Colon (tissue), 2 donors: ENCODE data around the gene IQGAP2.
"Not testable (repeated sequence)": the region's sequence is repeated elsewhere in the genome, so short reads cannot be mapped to it uniquely, and the experiment has no call there.

Experiments used
- FAIRE-seq: peaks from 2 replicates; lab custom pipeline; 2012; peaks lifted over from hg19 to GRCh38; lab: Jason Lieb, UNC
- donor health status: control.
- donor health status: control.

IQGAP2 gene

DNA sequence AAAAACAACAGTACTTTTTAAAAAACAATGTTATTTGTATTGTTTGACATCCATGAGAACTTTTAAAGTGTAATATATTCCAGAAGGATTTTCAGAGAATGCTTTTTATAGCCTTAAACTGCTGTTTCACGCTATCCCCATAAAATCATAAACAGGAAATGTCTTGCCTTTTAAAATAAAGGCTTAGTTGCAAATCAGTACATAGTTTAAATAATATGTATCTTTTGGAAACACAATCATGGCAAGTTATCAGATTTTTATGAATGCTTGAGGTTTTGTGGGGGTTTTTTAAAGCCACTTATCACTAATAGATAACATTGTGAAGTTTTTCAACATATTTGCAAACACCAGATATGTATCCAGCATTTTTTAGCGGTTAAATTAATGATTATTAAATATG, 257.3 kb downstream of the IQGAP2 start:
- no peak for FAIRE-seq

DNA sequence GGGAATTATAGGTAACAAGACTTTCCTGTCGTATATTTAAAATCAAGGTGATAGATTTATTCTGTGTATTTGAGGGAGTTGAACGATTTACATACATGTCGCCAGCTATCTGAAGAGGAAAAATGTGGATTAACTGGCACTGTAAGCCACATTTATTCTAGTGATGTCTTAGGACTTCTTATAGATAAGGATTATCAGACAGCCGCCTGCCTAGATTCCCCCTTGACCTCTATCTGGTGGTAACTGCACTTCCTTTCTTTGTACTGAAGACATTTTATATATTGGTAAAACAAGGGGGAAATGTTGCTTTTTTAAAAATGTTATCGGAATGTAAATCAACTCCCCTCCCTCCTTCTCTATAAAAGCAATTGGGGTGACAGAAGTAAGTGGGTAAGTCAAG, 259.4 kb downstream of the IQGAP2 start:
- FAIRE-seq, result no peak

DNA sequence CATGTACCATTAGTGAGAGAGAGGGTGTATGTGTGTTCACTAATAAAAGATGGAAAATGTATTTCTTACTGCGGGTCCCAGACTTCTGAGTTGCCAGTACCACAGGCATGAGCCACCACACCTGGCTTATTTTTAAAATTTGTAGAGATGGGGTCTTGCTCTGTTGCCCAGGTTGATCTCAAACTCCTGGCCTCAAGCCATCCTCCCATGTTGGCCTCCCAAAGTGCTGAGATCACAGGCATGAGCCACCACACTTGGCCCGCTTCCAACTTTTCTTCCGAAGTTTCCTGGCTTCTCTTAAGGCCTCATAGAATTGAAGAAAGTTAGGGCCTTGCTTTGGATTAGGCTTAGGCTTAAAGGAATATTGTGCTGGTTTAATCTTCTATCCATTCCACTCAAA, 260.5 kb downstream of the IQGAP2 start:
- no peak for FAIRE-seq

DNA sequence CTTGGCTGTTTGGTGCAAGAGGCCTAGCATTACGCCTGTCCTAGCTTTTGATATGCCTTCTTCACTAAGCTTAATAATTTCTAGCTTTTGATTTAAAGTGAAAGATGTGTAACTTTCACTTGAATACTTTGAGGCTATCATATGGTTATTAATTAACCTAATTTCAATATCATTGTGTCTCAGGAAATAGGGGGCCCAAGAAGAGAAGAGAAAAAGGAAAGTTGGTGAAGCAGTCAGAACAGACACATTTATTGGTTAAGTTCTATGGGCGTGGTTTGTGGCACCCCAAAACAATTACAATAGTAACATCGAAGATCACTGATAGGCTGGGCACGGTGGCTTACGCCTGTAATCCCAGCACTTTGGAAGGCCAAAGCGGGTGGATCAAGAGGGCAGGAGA, 261.0 kb downstream of the IQGAP2 start:
- FAIRE-seq, result no peak

DNA sequence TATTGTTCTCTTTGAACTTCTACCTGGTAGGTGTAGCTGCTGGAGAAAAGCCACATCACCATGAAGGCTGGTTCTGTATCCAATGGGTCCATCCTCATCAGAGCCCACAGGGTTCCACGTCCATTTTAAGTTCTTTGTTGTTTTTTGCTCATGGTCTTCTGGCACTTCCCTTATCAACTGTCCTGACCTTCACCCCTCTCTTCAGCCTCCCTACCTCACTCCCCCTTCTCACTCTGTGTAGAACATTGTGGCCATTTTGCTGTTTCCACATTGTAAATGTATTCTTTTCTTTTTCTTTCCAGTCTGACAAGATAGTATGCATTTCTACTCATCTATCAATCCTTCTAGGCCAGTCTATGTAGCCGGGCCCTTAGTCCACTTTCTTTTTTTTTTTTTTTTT, 264.4 kb downstream of the IQGAP2 start:
- FAIRE-seq, result no peak

DNA sequence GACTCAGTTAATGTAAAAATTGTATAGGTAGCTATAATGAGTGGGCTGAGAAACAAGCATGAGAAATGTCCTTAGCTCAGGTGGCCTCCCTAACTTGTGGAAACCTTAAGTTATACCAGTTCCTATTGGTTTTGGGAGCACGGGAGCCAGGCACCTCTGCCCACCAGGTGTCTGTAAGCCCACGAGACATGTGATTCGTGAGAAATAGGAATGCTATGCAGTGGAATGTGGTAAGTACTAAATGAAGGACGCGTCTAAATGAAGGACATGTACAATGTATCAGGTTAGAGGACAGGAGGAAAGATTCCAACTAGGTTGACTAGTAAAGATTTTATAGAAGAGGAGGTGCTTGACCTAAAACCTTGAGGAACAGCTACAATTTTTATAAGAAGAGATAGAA, 266.2 kb downstream of the IQGAP2 start:
- no peak for FAIRE-seq

DNA sequence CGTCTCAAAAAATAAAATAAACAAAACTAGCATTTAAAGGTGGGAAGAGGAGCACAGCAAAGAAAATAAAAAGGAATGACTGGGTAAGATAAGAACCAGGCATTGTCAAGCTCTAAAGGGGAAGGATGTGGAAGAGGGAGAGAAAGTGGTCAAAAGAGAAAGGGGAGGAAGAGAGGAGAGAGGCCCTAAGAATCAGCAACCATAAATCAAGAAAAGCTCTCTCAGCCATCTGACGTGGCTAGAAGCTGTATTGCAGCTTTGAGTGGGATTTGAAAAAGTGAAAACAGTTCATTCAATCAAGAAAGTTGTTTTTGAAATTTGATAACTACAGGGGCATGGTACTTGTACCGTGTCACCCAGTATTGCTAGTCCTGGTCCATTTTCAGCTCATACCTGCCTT, 267.4 kb downstream of the IQGAP2 start:
- FAIRE-seq, result no peak

DNA sequence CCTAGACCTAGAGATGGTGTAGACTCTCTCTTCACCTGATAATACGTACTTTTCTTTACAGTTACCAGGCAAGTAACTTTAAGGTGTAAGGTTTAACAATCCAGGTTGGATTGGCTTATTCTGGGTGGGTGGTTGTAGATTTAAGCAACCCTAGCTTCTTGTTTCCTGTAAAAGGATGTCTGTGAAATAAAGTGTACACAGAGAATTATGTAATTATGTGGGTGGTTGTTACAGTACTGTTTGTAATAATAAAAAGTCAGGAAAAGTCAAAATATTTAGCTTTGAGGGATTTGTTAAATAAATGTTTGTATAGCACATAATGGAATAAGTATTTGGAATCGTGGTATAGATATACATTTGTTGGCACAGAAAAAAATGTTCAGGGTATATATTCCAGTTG, 269.2 kb downstream of the IQGAP2 start:
- FAIRE-seq, result no peak

DNA sequence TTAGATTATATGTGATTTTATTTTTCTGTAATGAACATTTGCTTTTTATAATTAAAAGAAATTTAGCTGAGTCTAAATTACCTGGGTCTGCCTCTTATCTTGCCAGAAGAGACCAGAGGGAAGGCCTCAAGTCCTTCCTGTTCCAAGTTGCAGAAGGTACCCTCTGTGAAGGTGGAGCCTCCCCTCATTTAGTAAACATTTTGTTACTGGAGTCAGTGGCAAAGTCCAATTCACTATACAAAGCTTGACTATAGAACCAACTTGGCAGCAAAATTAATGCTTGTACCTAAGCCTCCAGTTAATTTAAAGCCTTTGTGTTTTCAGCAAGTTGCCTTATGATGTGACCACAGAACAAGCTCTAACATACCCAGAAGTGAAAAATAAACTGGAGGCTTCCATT, 270.0 kb downstream of the IQGAP2 start:
- FAIRE-seq, result no peak

DNA sequence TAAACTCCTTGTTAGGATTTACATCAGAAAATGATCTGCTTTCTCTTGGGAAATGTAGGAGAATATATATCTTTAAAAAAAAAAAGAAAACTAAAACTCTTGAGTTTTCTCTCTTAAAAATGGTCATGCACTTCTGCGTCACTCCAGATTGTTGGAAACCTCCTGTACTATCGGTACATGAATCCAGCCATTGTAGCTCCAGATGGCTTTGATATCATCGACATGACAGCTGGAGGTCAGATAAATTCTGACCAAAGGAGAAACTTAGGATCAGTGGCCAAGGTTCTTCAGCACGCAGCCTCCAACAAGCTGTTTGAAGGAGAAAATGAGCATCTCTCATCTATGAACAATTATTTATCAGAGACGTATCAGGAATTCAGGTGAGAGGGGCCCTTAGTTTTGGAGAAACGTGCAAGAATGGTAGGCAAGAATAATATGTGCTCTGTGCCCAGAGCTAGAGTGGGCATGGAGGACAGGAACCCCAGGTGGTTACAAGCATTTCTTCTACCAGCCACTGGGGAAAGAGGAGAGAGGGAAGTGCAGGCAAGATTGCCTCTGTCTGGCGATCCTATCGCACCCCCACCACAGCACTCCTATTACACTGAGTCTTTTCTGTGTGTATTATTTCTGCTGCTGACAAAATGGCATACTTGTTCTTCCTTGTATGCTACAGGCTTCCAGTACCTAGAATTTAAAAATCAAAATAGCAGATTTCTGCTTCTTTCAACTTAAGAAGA, 271.4 kb downstream of the IQGAP2 start:
- FAIRE-seq, result no peak

DNA sequence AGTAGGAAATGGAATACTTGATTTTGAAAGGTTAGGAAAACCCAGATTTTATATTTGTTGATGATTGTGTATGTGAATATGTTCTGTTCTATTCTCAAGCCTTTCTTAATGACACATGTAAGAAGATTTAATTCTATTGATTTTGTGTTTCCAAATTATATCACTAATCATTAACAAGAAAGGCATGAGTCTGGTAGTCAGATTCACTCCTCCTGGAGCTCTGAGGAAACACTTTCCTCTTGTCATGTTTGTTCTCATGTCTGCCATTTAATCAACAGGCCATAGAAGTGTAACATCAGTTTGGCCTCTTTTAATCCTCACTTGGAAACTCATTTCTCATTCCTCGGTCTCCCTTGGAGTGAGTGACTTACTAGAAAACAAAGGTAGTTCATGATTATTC, 272.3 kb downstream of the IQGAP2 start:
- FAIRE-seq, result no peak

DNA sequence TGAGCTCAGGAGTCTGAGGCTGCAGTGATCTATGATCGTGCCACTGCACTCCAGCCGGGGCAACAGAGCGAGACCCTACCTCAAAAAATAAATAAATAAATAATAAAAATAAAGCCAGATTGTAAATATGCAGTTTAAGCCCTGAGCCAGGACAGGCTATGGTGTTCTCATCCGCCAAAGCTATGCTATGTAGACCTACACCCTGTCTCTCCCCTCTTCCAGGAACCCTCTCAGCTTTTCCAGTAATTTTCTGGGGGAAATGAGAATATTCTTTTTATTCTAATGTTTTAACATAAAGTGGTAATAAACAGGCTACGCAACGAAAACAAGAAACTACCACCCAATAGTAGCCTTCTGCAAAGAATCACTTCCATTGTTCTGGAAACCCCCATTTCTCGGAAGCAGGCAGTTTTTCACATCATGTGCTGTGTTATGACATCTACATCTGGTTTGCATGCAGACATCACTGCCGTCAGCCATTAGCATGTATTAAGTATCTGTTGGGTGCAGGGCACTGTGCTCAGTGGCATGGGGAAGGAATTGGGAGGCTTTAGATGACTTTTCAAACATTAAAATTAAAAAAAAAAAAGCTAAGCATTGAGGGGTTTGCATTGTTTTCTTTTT, 274.9 kb downstream of the IQGAP2 start:
- FAIRE-seq, result no peak

DNA sequence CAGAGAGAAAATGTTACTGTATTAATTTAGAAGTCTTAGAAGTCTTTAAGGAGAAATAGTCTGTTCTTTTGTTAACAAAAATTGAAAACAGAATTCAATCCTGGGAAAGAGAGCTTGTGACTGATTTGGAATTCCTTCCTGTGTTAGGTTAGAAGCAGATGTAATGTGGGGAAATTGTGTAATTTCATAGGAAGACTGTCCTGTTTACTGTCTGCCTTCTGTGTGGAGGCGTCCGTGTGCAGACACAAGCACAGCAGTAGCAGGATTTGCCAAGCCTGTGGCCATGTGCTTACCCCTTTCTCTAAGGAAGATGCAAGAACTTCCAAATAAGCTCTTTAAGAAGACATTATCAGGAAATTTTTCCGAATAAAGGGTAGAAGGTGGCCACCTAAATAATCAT, 276.1 kb downstream of the IQGAP2 start:
- FAIRE-seq, result no peak

DNA sequence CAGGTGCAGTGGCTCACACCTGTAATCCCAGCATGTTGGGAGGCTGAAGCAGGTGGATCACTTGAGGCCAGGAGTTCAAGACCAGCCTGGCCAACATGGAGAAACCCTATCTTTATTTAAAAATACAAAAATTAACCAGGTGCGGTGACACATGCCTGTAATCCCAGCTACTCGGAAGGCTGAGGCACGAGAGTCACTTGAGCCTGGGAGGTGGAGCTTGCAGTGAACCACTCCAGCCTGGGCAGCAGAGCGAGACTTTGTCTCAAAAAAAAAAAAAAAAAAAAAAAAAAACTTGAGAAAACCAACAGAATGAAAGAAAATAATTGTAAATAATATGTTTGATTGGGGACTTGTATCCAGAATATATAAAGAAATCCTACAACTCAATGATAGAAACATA, 277.7 kb downstream of the IQGAP2 start:
- not testable (repeated sequence) for FAIRE-seq

DNA sequence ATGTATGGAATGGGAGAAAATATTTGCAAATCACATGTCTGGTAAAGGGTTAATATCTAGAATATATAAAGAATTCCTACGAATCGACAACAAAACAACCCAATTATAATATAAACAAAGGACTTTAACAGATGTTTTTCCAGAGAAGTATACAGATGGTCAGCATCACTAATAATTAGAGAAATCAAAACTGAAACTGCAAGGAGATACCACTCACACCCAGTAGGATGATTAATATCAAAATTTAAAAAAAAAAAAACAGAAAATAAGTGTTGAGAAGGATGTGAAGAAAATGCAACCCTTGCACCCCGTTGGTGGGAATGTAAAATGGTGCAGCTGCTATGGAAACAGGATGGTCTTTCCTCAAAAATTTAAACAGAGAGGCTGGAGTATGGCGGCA, 278.2 kb downstream of the IQGAP2 start:
- no peak for FAIRE-seq

DNA sequence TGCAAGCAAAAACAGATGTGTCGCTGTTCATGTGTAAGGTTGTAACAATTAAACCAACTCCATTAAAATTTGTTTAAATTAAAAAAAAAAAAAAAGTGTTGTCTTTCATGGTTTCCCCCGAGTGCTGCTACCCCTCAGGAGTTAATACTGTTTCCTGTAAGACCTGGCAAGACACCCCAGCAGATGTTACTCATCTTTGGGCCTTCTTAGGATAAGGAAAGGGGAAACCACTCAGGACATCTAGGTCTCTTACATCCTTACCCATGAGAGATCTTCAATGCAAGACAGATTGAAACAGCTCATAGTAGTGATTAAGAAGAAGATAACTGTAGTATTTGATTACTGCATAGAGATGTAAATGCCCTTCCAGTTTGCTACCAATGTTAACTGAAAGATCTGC, 279.3 kb downstream of the IQGAP2 start:
- no peak for FAIRE-seq

DNA sequence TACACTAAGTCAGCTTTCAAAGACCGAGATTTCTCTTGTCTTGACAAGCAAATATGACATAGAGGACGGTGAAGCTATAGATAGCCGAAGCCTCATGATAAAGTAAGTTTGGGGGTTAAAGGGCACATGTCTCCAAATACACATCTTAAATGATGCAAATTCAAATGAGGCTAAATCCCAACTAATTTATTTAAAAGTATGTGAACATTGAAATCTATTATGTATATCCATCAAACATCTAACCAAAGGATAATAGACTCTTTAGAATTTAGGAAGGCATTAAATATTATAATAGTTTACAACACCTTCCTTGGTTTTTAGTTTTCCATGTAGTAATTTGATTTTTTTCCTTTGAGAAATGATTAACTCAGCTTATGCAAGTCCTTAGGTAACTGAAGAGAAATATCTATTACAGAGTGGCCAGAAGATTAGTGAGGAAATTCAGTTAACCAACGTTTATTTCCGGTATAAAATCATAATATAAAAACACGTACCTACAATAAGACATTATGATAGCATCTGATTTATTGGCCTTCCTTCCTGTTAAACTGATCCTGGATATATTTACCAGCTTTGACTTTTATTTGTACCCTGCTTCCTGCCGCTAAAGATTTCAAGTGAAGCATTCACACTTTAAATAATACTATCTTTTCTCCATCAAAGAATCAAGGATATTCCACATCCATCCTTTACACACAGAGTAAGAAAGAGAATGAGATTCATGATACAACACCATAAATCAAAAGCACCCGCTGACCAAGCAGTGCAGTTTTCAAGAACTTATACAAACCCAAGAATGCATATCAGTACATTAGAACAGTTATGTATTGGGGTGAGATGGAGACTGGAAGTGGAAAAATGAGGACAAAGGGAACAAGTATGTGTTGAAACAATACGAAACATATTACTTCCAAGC, 281.0 kb downstream of the IQGAP2 start:
- FAIRE-seq, result no peak

DNA sequence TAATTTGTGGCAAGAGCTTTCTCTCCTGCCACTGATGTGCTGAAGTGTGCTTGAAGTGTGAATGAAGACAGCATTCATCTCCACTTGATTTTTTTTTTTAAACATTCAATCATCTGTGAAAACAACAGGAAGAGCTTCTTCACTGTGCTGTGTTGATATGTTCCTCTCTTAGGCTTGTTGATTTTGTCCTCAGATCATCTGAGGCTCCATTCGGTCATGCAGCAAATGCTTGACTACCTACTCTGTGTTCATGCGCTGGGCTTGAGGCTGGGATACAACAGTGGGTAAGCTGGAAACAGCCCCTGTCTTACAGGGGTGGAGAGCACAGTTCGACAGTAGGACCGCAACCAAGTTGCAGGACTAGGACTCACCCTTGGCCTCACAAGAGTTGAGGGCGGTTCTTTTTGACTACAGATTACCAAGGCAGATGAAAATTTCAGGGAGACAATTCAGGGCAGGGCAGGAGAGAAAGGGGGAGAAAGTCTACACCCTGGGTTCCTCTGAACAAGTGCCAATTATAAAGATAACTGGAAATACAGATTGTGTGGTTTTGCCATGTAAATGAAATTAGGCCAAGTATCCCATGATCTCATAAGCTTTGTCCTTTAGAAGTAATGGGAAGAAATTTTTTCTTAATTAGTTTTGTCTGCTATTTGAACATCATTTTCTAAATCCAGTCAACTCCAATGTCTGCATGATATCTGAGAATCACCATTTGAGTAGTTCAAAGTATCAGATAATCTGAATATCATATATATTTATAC, 281.9 kb downstream of the IQGAP2 start:
- FAIRE-seq, result no peak

DNA sequence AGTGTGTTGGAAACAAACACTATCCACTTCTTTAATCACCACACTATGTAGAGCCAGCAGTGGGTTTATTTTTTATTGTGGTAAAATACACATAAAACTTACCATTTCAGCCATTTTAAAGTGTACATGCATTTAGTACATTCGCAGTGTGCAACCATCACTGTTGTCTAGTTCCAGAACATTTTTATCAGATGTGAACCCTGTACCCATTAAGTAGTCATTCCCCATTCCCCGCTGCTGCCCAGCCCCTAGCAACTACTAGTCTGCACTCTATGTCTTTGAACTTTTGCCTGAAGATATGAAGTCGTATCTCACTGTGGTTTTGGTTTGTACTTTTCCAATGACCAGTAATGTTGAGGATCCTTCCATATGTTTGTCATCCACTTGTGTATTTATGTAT, 282.6 kb downstream of the IQGAP2 start:
- no peak for FAIRE-seq

DNA sequence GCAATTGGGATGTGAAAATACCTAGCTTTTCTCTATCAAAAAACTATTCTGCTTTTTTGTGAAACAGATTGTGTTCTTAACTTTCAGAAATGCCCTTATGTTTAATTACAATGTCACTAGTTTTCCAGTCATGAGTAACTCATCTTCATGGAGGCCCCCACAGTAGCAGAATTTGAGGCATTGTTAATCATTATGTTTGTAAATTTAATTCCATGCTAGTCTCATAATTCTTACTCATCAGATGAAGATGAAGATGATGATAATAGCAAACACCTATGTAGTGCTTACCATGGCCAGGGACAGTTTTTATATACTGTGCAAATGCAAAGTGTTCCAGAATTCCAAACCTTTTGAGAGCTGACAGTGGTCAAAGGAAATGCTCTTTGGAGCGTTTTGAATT, 285.1 kb downstream of the IQGAP2 start:
- FAIRE-seq, result no peak

DNA sequence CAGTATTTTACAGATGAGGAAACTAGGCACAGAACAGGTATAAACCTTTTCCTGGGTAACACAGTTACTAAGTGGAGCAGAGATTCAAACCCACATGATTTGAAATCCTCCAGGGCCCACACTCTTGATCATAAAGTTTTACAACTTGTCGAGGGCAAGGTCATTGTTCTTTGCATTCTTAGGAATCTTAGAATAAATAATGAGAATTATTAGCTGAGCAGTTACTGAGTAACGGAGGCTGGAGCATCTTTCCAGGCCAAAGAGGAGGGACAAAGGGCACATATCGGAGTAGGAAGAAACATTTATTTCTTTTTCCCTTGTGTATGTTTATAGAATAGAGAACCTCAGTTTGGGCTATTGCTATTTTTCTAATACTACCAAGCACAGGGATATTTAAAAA, 285.8 kb downstream of the IQGAP2 start:
- FAIRE-seq, result no peak

DNA sequence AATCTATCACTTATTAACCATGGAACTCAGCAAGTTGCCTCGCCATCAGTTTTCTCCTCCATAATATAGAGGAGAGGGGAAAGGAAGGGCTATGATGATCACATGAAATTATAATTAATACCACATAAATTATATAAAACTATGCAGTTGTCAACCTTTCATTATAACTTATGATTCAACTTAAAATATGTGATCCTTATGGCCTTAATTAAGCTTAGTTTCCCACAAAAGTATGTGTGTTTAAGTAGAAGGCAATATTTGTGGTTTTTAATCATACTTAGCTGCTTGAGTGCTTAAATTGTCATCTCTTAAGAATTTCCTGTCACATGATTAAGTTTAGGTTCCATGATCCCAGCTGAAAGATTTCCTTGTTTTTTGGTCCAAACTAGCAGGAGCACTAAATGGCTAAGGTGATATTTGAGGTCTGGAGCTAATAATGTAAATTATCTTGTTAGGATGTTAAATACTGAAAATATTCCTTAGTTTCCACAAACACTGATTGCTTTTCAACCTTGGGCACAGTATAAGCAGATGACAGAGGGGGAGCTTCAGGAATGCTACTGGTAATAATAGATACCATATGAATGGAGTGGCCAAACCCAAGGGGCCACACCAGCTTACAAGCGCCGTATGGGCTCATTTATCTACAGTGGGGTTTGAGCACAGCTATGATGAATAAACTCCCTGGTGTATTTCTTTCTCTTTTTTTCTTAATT, 286.4 kb downstream of the IQGAP2 start:
- FAIRE-seq, result no peak
